NCI-H2107 (cell line): ENCODE data around the gene CHD6.

ENCODE experiments used
- DNase-seq: peaks from one replicate; lab custom pipeline; 2025; lab: John Stamatoyannopoulos, UW

The CHD6 gene

GRCh38 chr20:41506192-41506915 lies 111.8 kb downstream of the CHD6 start:
- no peak for DNase-seq

GRCh38 chr20:41505184-41505583 lies 113.0 kb downstream of the CHD6 start:
- no peak for DNase-seq

- no peak for DNase-seq
These were observed 116.8 kb downstream of the CHD6 start for GRCh38 chr20:41501376-41501775.

DNA sequence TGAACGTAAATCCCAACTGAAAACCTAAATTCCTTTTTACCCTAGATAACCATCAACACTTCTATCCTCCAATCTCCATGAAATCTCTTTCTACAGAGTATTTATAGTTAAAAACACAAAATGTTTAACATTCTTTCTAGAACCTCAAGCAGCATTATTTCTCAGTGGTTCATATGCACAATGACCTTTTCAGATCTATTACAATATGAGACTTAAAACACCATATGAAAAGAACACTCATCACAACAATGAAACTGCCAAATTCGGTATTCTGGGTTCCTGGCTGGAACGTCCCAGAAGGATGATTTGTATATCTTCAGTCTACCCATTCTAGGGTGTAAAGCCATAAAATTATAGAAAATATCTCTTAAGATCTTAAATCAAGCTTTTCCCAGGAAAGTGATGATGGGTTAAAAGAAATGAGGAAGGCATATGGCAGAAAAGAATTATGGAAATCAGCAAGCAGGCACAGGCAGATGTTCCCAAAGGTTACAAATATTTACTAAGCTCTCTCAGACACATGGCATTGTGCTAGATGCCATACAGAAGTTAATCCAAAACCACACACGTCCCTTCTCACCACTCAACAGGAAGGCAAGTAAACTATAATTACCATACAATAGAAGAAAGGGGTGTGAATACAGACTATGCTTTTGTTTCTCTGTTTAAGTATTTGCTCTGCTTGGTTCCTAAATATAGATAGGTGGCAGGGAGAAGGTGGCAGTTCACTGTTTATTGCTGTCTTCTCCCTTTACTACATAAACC lies 118.0 kb downstream of the CHD6 start:
- no peak for DNase-seq

DNA sequence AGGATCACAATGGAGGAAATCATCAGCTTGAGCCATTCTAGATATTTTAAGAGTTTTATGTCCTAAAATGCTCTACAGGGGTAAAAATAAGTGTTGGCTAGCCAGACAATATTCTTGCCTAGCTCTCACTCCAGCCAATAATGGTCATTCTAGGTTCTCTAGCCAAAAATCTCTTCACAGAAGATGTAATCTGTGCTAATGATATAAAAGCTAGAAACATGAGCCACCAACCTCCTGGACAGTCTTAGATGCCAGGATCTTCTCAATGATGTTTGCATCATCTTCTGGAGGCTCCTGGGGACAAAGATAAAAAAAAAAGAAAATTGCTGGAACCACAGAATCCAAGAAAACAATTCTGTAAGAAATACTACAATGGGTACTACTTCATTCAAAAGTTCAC lies 119.1 kb downstream of the CHD6 start:
- no peak for DNase-seq

DNA sequence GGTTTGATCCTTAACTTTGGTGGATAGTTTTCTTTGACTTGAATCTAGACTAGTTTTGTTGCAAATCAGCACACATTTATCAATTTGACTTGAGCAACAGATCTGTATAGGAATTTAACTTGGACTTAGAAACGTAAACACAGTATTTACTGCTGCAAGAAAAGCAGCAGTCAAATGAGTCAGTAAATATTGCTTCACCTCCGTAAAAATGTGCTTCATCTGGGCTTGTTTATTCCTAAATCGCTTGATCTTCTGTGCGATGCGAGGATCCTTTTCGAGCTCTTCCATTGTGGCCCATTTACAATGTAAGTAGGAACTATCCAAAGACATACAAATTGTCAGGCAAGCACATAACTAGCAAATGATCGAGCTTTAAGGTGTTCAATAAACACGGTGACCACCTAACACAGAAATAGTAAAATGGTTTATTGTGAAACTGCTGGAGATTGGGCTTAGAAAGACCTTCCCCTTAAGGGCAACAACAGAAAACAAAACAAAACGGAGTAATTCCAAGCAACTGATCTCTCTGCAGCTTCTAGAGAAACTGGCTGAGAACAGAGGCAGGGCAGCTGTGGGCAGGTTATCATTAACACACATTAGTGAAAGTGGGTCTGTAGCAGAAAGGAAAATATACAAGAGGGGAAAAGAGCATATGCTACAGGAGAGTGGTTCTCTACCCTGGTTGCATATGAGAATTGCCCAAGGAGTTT lies 120.8 kb downstream of the CHD6 start:
- DNase-seq, result no peak

DNA sequence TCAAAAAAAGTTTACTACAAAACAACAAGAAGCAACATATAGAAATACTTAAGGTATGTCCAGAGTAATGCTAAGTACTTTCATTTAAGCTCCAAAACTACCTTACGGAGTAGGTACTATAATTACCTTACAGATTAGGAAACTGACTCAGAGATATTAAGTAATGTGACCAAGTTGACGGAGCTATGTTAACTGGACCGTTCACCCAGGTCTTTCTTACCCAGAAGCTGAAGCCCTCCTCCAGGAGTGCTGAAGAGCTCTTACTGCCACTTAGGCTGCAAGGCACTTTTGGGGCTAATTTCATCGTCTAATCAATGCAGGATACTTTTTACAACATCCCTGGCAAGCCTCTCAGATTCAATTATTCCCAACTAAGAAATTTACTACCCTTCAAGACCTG lies 123.7 kb downstream of the CHD6 start:
- DNase-seq, result no peak

- no peak for DNase-seq
These were observed 134.6 kb downstream of the CHD6 start for GRCh38 chr20:41483553-41483930.

DNA sequence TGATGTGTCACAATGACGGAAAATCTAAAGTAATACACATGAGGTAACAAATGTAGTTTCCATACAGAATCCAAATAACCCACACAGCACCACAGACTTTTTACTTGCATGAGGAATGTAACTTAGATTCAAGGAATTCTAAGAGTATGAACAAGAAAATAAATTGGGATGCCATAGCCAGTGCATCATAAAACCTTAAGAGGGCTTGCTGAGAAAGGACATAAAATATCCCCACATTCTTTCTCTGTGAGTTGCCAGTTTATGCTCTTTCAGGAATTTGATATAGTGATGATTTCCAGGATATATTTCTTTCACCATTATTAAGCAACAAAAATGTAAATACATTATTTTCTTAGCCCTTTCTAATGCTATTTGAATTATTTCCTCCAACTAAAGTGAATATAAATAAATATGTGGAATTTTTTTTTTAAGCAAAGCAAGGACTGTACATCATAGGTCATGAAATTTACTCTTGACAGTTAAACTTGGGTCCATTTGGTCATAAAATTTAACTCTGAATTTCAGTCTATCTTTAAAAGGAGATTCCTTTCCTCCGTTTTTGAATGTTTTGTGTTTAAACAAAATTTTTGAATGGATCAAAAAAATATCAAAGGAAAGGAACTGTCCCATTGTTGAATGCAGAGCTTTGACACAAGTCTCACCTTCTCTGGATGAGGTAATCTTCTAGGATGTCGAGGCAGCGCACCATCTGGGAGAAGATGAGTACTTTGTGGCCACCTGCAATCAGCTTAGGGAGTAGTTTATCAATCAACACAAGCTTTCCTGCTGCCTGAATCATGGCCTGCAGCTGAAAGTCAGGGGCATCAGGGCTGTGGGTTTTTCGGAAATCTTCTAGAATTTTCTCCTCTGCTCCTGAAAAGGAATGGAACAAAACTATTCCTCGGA lies 135.3 kb downstream of the CHD6 start:
- DNase-seq, result no peak

- no peak for DNase-seq
These were observed 138.0 kb downstream of the CHD6 start for GRCh38 chr20:41480054-41480770.

DNA sequence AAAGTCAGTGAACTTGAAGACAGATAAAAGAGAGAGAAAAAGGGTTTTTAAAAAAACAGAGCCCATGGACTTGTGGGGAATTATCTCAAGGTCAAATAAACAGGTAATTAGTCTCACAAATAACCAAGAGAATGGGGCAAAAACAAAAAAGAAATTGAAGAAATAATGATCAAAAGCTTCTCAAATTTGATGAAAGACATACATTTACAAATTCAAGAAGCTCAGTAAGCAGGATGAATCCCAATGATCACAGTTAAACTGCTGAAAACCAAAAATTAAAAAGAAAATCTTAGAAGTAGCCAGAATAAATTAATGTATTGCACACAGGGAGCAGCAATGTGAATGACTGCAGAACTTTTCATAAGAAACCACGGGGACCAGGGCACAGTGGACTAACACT lies 139.1 kb downstream of the CHD6 start:
- DNase-seq, result no peak

DNA sequence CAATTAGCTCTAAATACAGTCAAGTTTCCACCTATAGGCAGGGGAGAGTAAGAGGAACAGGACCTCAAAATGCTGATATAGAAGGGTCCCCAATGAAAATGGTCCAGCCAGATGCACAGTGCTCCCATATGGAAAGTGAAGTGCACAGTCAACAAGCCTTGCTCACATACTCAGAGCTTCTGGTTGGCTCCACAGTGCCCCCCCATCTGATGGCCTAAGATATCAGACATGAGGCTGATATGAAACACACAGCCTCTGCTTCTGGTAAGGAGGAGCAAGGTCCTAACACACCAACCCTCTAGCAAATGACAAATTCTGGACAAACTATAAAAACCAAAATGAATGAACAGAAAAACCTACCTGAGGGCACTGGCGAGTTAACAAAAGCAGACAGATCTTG lies 140.2 kb downstream of the CHD6 start:
- no peak for DNase-seq

DNA sequence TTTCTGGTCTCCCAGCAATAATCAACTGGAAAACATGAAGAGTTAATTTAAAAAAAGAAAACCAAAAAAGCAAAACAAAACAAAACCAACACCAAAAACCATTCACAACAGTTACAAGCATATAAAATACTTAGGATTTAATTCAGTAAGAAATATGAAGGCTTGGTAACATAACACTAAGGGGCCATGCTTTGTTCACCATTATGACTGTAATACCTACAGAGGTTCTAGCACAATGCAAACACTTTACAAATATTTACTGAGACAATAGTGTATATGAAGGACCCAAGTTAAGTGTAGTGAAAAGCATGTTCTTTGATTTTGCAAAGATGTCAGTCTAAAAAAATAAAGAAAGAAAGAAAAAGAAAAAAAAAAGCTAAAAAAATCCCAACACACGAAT lies 141.7 kb downstream of the CHD6 start:
- no peak for DNase-seq

DNA sequence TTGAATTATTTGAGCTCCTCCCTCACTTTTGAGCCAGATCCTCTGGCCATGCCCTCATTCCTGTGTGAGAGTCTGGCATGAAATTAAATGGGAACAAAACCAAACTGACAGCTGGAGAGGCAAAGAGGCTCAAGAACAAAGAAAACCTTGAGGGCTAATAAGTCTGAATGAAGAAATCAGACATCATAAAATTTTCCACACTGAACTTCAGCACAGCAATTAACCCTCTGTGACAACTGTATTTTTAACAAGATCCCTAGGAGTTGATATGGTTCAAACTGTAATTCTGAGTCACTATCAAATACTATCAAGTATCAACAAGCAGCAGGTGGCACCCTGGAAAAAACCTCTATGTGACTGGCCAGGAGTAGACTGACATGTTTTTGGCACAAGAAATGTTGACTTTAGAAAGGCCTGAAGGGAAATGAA lies 142.2 kb downstream of the CHD6 start:
- no peak for DNase-seq

DNA sequence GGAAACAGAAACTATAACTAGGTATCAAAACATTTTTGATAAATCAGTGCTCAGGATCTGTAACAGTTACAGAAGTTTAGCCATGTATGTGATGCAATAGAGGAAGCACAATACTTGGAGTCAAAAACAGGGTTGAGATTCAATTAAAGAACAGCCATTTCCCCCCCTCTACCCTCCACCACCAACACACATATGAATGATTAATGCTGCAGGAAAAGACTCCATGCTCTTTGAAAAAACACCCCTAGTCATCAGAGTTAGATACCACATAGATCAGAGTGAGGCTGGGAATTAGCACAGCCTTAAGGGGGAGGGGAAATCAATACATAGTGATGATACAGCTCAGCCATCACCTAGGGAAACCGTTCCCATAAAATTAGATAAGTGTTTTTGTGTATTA lies 142.7 kb downstream of the CHD6 start:
- no peak for DNase-seq

GRCh38 chr20:41470362-41471095 lies 147.6 kb downstream of the CHD6 start:
- no peak for DNase-seq

DNA sequence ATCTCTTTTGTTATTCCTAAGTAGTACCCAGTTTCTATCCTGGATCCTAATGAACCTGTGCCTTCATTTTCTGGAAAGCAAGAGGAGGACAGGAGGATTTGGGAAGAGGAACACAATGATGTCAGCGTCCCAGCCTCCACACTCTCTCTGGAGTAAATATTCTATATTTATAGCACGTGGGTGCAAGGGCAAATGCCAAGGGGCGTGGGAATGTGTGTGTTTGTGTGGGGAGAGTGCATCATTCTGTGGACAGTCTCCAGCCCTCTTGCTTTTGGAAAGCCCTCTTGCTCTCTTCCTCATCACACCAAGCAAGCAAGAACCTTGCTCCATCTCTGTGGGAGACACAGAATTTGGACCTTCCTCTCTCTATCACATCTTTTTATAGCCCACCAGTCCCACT lies 148.3 kb downstream of the CHD6 start:
- DNase-seq, result no peak

DNA sequence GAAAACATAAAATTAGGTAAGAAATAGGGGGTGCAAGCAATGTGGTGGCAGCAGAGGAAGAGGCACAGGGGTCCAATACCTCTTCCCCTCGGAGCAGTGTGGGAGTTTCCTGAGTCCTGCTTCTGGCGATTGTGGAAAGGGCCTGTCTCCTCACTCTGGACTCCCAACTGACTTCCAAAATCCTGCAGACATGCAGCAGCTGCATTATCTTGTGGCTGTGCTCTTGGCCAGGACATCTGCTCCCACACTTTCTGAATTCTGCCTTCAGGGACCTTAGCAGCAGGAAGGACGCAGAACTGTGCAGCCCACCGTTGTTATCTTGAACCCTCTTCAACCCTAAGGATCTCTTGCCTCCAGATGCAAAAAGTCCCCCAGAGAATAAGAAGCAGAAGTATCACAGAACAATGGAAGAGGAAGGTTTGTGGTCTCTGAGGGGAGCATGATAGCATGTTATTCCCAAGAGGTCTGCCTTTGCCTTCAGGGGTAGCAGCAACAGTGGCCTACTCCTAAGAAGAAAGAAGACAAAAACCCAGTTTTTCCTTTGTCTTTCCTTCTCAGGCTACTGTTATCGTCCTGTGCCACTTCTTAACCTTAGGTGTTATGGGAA lies 149.1 kb downstream of the CHD6 start:
- no peak for DNase-seq

DNA sequence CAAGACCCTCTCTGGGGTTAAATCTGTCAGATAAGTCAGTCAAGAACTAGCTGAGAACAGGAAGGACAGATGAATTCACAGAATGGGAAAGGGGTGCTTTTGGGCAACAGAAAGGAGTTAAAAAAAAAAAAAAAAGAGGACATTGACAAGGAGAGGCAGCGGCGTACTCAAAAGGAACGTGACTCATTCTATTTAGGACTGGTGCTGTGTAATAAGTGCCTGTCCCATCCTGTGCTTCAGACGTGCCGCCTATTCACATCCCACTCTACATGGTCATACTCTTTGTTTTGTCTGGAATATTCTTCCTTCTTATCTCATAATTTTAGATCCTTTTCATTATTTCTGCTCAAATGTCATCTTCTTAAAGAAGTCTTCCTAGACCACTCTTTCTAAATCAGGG lies 150.5 kb downstream of the CHD6 start:
- no peak for DNase-seq

DNA sequence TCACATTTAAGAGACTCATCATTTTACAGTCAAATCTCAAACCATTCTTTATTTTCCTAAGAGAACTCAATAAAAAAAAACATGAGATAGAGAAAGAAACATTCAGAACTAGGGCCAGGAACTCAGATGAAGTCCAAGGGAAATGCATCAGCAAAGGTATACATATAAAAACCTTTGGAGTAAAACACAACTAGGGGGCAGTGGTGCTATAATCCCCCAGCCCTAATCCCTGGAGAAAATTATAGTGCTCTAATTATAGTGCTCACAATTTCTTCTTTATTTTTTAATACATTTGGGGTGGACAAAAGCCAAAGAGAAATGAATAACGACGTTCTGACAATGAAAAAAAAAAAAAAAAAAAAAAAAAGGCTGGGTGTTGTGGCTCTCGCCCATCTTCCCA lies 151.0 kb downstream of the CHD6 start:
- no peak for DNase-seq
